Endothelial cell of umbilical vein (primary cell): ENCODE measurements around the gene NFIL3. TPM values are rescaled to one million over a fixed set of nuclear protein-coding genes. Genes with fewer than 3 reads are reported as not detected.

ENCODE experiments used
- BruUV-seq: library from RNA; stranded (reverse); fragments of 400-500 nt; replicated peaks from 2 replicates; lab custom pipeline; 2021; lab: Mats Ljungman, UMichigan
- CTCF ChIA-PET: fragments of 300-600, 350-600 bp; sonication (Branson Sonifier 250); formaldehyde crosslinking; loops from one replicate; lab custom pipeline; 2021; ENCODE audit warnings: antibody characterized with exemption, inconsistent platforms; lab: Charles Lee
- POLR2A ChIA-PET: fragments of 300-600, 350-600 bp; sonication (Branson Sonifier 250); formaldehyde crosslinking; loops from one replicate; lab custom pipeline; 2021; ENCODE audit warnings: antibody characterized with exemption, inconsistent platforms; lab: Charles Lee
- DNase-seq: peaks from one replicate; pipeline ENCODE4 v3.0.0-alpha.2; 2011; ENCODE audit warnings: low read depth, low spot score
- FAIRE-seq: peaks from 2 replicates; lab custom pipeline; 2011; peaks lifted over from hg19 to GRCh38; lab: Jason Lieb, UNC
- H2AFZ ChIP-seq: 2 replicates; pipeline ENCODE4 v1.6.0; 2012; ENCODE audit warnings: low read depth, low read length, control low read depth, inconsistent platforms
- H3K27ac ChIP-seq: 2 replicates; pipeline ENCODE4 v1.5.1; 2011; ENCODE audit warnings: low read depth, mild to moderate bottlenecking, control low read depth, low read length, moderate library complexity; ENCODE audit not compliant: insufficient read depth
- H3K27me3 ChIP-seq, 2 experiments: 2 replicates each; pipeline versions ENCODE4 v1.6.0 to v1.6.1; 2011; ENCODE audit warnings: low read length in 2 of 2, mixed read lengths in 1 of 2; ENCODE audit not compliant: control insufficient read depth in 2 of 2, insufficient read depth in 2 of 2
- H3K36me3 ChIP-seq, 2 experiments: 2 replicates in 1 of 2; 3 replicates in 1 of 2; pipeline ENCODE4 v1.5.1; 2011; ENCODE audit warnings: low read length in 2 of 2, mild to moderate bottlenecking in 1 of 2, moderate library complexity in 1 of 2; ENCODE audit not compliant: control insufficient read depth in 2 of 2, insufficient read depth in 2 of 2; ENCODE audit errors: extremely low read depth in 1 of 2
- H3K4me1 ChIP-seq: 3 replicates; pipeline ENCODE4 v1.5.1; 2011; ENCODE audit warnings: mild to moderate bottlenecking, low read length; ENCODE audit not compliant: control insufficient read depth, insufficient read depth; ENCODE audit errors: extremely low read depth
- H3K4me2 ChIP-seq: 2 replicates; pipeline ENCODE4 v1.6.1; 2011; ENCODE audit warnings: low read length, control low read depth, mixed read lengths; ENCODE audit not compliant: insufficient read depth
- H3K4me3 ChIP-seq, 3 experiments: fragments of 200-600 bp in 1 of 3; sonication (generic), shearing (Covaris generic) in 1 of 3; replicated peaks in 1 of 3; 2 replicates each; pipeline ENCODE4 v1.5.1; 2011 to 2016; ENCODE audit warnings: control low read depth in 3 of 3, low read length in 3 of 3, mild to moderate bottlenecking in 2 of 3, inconsistent platforms in 1 of 3, low read depth in 1 of 3, moderate library complexity in 1 of 3; ENCODE audit not compliant: insufficient read depth in 1 of 3
- H3K79me2 ChIP-seq: 2 replicates; pipeline ENCODE4 v1.6.0; 2012; ENCODE audit warnings: low read length, inconsistent platforms; ENCODE audit not compliant: control insufficient read depth, insufficient read depth
- H3K9ac ChIP-seq: replicated peaks from 2 replicates; pipeline ENCODE3; 2011; ENCODE audit warnings: low read length, control low read depth; ENCODE audit not compliant: insufficient read depth; ENCODE audit errors: extremely low read depth
- H3K9me1 ChIP-seq: replicated peaks from 3 replicates; pipeline ENCODE4 v1.6.0; 2011; ENCODE audit warnings: mild to moderate bottlenecking, low read length; ENCODE audit not compliant: control insufficient read depth, insufficient read depth; ENCODE audit errors: extremely low read depth
- H3K9me3 ChIP-seq: replicated peaks from 2 replicates; pipeline ENCODE4 v1.5.1; 2012; ENCODE audit warnings: low read length, inconsistent platforms; ENCODE audit not compliant: control insufficient read depth, insufficient read depth
- H4K20me1 ChIP-seq: replicated peaks from 2 replicates; pipeline ENCODE3; 2011; ENCODE audit warnings: mild to moderate bottlenecking, low read length; ENCODE audit not compliant: control insufficient read depth, insufficient read depth; ENCODE audit errors: extremely low read depth
- CTCF ChIP-seq, 2 donors: IDR thresholded peaks; 1 replicate in 1 of 2; 2 replicates in 1 of 2; pipeline ENCODE4 v1.5.1; 2011; ENCODE audit warnings: low read length in 2 of 2, mild to moderate bottlenecking in 2 of 2, moderate library complexity in 2 of 2, control low read depth in 1 of 2, inconsistent platforms in 1 of 2, low read depth in 1 of 2; ENCODE audit not compliant: insufficient read depth in 1 of 2; ENCODE audit errors: extremely low read depth in 1 of 2
- EZH2 ChIP-seq: IDR thresholded peaks from 2 replicates; pipeline ENCODE4 v1.6.1; 2012; ENCODE audit warnings: borderline replicate concordance, low read depth, mild to moderate bottlenecking, moderate library complexity, low read length, inconsistent platforms; ENCODE audit not compliant: severe bottlenecking
- FOS ChIP-seq: IDR thresholded peaks from 2 replicates; pipeline ENCODE4 v1.6.1; 2011; ENCODE audit warnings: mild to moderate bottlenecking, low read length, moderate library complexity, borderline replicate concordance; ENCODE audit not compliant: insufficient read depth
- GATA2 ChIP-seq: IDR thresholded peaks from 2 replicates; pipeline ENCODE4 v1.7.0; 2011; ENCODE audit warnings: low read depth, mild to moderate bottlenecking, moderate library complexity, mixed read lengths, low read length; ENCODE audit not compliant: insufficient read length, insufficient read depth
- JUN ChIP-seq: IDR thresholded peaks from 2 replicates; pipeline ENCODE4 v1.6.1; 2011; ENCODE audit warnings: borderline replicate concordance, low read depth; ENCODE audit not compliant: insufficient read length, insufficient read depth
- MAX ChIP-seq: IDR thresholded peaks from 2 replicates; pipeline ENCODE4 v1.6.1; 2011; ENCODE audit not compliant: insufficient read depth, insufficient read length
- MYC ChIP-seq: IDR thresholded peaks from one replicate; pipeline ENCODE4 v1.6.1; 2011; ENCODE audit warnings: mild to moderate bottlenecking, low read depth, low read length
- POLR2A ChIP-seq: IDR thresholded peaks from 2 replicates; pipeline ENCODE4 v1.6.1; 2012; ENCODE audit warnings: low read depth, mild to moderate bottlenecking, control low read depth, low read length
- POLR2AphosphoS5 ChIP-seq: IDR thresholded peaks from 2 replicates; pipeline ENCODE4 v1.6.1; 2012; ENCODE audit warnings: low read depth, mild to moderate bottlenecking, control low read depth, low read length, moderate library complexity; ENCODE audit not compliant: insufficient read depth
- dilution Hi-C: fragments of 300-500 bp; cut with MboI; formaldehyde crosslinking; loops from one replicate; pipeline ENCODE4 v1.15.0; 2019; ENCODE audit warnings: low sequenced_read_pairs; ENCODE audit not compliant: extremely low pct_ligation_motif_present
- intact Hi-C: fragments of 100-400 bp; cut with micrococcal nuclease; formaldehyde crosslinking; loops from one replicate; pipeline ENCODE4 v1.10.0; 2022
- polyA plus RNA-seq, 4 experiments: library from polyadenylated mRNA; depleted of rRNA in 3 of 4; stranded (reverse) in 3 of 4; unstranded in 1 of 4; fragments of >200 nt; gene quantifications; 2 replicates each; pipeline versions ENCODE4 v1.2.1 to v1.2.3, GENCODE V29; 2011 to 2012; ENCODE audit warnings: missing spikeins in 1 of 4
- total RNA-seq: library from RNA; stranded (reverse); gene quantifications from 2 replicates; pipeline ENCODE4 v1.2.3, GENCODE V29; 2021

Gene NFIL3
- total and polyA plus RNA-seq, 2 donors (not counting 3 experiments of a cell fraction or from before 2014, with no cell fraction given): 2.9 to 10.5 TPM

- H3K4me1 ChIP-seq: peaks cover 20% of the 10 kb centered on the region
- no peak overlapping the region for H2AFZ ChIP-seq
- intact Hi-C loops (loop anchor here (5.0 kb wide), 1 partner anchor 319 kb away; no protein-coding TSS in a partner anchor), dilution Hi-C loops (no loop called here)
- H3K27ac ChIP-seq: no peak overlapping the region
- CTCF ChIA-PET: no interaction called here
- H3K27me3 ChIP-seq: no peaks in the 10 kb centered on the region
- no peaks in the 10 kb centered on the region for H3K9me3 ChIP-seq
- H3K9me1 ChIP-seq: no peaks in the 10 kb centered on the region
- no peaks in the 10 kb centered on the region for H3K36me3 ChIP-seq
- no peak overlapping the region for H3K9ac ChIP-seq
- DNase-seq (no peak), FAIRE-seq (no peak)
- no peak for TF ChIP-seq EZH2
- no peak for TF ChIP-seq JUN
- TF ChIP-seq MYC: no peak
- no peak for TF ChIP-seq POLR2AphosphoS5
- no peak for TF ChIP-seq MAX
- no peak for TF ChIP-seq POLR2A
- no peak for TF ChIP-seq GATA2
- TF ChIP-seq CTCF (IDR thresholded peaks at IDR 0.05; ENCODE audit: extremely low read depth in 1 of 2, insufficient read depth in 1 of 2, low read depth in 1 of 2, low read length in 2 of 2): no peak
- TF ChIP-seq FOS: no peak
- H3K4me2 ChIP-seq: no peak overlapping the region
- POLR2A ChIA-PET: no interaction called here
- no peak overlapping the region for H3K4me3 ChIP-seq
- no TSS peak for BruUV-seq
- no peaks in the 10 kb centered on the region for H4K20me1 ChIP-seq
- no peaks in the 10 kb centered on the region for H3K79me2 ChIP-seq
These were observed 47.4 kb downstream of the NFIL3 start for GRCh38 chr9:91376239-91376638.
